Measurements from ENCODE around the gene FLNC. TPM values are rescaled to one million over a fixed set of nuclear protein-coding genes. Genes with fewer than 3 reads are reported as not detected.

Gene FLNC
- total and polyA plus RNA-seq, 2 of the 13 experiments (the other 11 are each of a cell fraction or from before 2014, with no cell fraction given), result 0.02 TPM; not detected in 1

GRCh38 chr7:128869138-128869943 is 39.1 kb downstream of the FLNC start (continued):
- TF ChIP-seq AHDC1 (CRISPR knock-in tag; IDR thresholded peaks at IDR 0.05; ENCODE audit: borderline replicate concordance) (no peak), ZSCAN31 (CRISPR knock-in tag; IDR thresholded peaks at IDR 0.05; ENCODE audit: low read depth) (peak; percentile 44; the same call in 1 of the 2 replicates), NFIB (CRISPR knock-in tag; IDR thresholded peaks at IDR 0.05; ENCODE audit: borderline replicate concordance) (no peak), CENPBD1 (CRISPR knock-in tag; IDR thresholded peaks at IDR 0.05; ENCODE audit: borderline replicate concordance, low read depth) (no peak), E2F2 (CRISPR knock-in tag; IDR thresholded peaks at IDR 0.05; ENCODE audit: borderline replicate concordance) (no peak), ZNF550 (CRISPR knock-in tag; IDR thresholded peaks at IDR 0.05; ENCODE audit: borderline replicate concordance) (no peak), ZBTB34 (CRISPR knock-in tag; IDR thresholded peaks at IDR 0.05) (no peak), CREBL2 (CRISPR knock-in tag; IDR thresholded peaks at IDR 0.05; ENCODE audit: borderline replicate concordance) (no peak), SRSF1 (optimal IDR thresholded peaks at IDR 0.05; ENCODE audit: low read depth, low read length) (no peak), BRCA1 (CRISPR knock-in tag; IDR thresholded peaks at IDR 0.05) (no peak), ATAD3A (CRISPR knock-in tag; IDR thresholded peaks at IDR 0.05) (no peak), HNF4A (CRISPR knock-in tag; IDR thresholded peaks at IDR 0.05) (no peak), CENPT (CRISPR knock-in tag; IDR thresholded peaks at IDR 0.05; ENCODE audit: low read depth) (no peak), ZNF160 (CRISPR knock-in tag; IDR thresholded peaks at IDR 0.05) (0 out of 2 replicates have a peak, but pooled peaks have one; percentile 49), UBTF (CRISPR knock-in tag; IDR thresholded peaks at IDR 0.05) (peak; percentile 90; the same call in 1 of the 2 replicates), ISX (CRISPR knock-in tag; conservative IDR thresholded peaks at IDR 0.05) (no peak)
